Heart left ventricle (tissue), 16 donors: ENCODE data around the gene NCOA3. TPM values are rescaled to one million over a fixed set of nuclear protein-coding genes. Genes with fewer than 3 reads are reported as not detected.
A peak's percentile ranks its signal among the peaks of the same experiment; 100 is the strongest.

Source experiments
- ATAC-seq, 4 donors: fragments of 200-7000 bp; cut with Tn5 transposase; one replicate each; pipeline ENCODE4 v1.9.1; 2020 to 2022; ENCODE audit warnings: moderate library complexity in 4 of 4, mild to moderate bottlenecking in 3 of 4, moderate number of reproducible peaks in 1 of 4
- DNase-seq, 5 donors: peaks; one replicate each; pipeline ENCODE4 v3.0.0-alpha.2; 2020
- H3K27ac ChIP-seq, 12 donors: fragments of 200-600 bp; sonication (generic) in 4 of 12; one replicate each; pipeline versions ENCODE4 v1.5.0 to v1.8.0; 2016 to 2022; ENCODE audit warnings: mild to moderate bottlenecking in 2 of 12
- H3K27me3 ChIP-seq, 9 donors: fragments of 200-600 bp; sonication (generic) in 2 of 9; one replicate each; pipeline versions ENCODE4 v1.5.1 to v1.8.0; 2016 to 2022; ENCODE audit warnings: mild to moderate bottlenecking in 3 of 9
- H3K36me3 ChIP-seq, 9 donors: fragments of 200-600 bp; sonication (generic) in 2 of 9; one replicate each; pipeline versions ENCODE4 v1.5.0 to v1.8.0; 2018 to 2022; ENCODE audit warnings: mild to moderate bottlenecking in 2 of 9
- H3K4me1 ChIP-seq, 12 donors: fragments of 200-600 bp; sonication (generic) in 4 of 12; one replicate each; pipeline versions ENCODE4 v1.5.0 to v1.8.0; 2016 to 2022; ENCODE audit warnings: mild to moderate bottlenecking in 3 of 12
- H3K4me3 ChIP-seq, 12 donors: fragments of 200-600 bp; sonication (generic) in 4 of 12; one replicate each; pipeline versions ENCODE4 v1.5.0 to v1.8.0; 2017 to 2022; ENCODE audit warnings: mild to moderate bottlenecking in 9 of 12, moderate library complexity in 4 of 12
- H3K9me3 ChIP-seq, 12 donors: fragments of 200-600 bp; sonication (generic) in 4 of 12; one replicate each; pipeline versions ENCODE4 v1.5.0 to v1.8.0; 2016 to 2022; ENCODE audit warnings: mild to moderate bottlenecking in 1 of 12
- POLR2A ChIP-seq, 2 donors: fragments of 450-650 bp; IDR thresholded peaks; one replicate each; pipeline ENCODE4 v1.6.1; 2017; ENCODE audit warnings: antibody characterized with exemption in 2 of 2, mild to moderate bottlenecking in 2 of 2, moderate library complexity in 2 of 2
- WGBS, 4 donors: extraction: QIAGEN DNeasy Blood & Tissue Kit in 2 of 4; methylation state at CpG; one replicate each; pipeline versions ENCODE4 v1.1.5 to v1.1.7; 2013 to 2018; 5-methylcytosine and 5-hydroxymethylcytosine counted together
- intact Hi-C, 10 donors: fragments of 100-400 bp; cut with DNase I; formaldehyde crosslinking; loops; one replicate each; pipeline versions ENCODE4 v1.11.1 to v1.14.2; 2022
- polyA plus RNA-seq, 2 donors: library from polyadenylated mRNA; stranded (reverse); fragments of 200-250 nt; gene quantifications; one replicate each; pipeline ENCODE4 v1.2.3, GENCODE V29; 2013
- total RNA-seq, 9 donors: library from RNA; depleted of rRNA in 2 of 9; stranded (reverse); fragments of >200 nt in 2 of 9; fragmentation: NEBNext Ultra II Directional in 3 of 9; extraction: Animal tissue kit (Norgen Biotek cat#: 25700) in 3 of 9; gene quantifications; one replicate each; pipeline versions ENCODE4 v1.1.0 to v1.2.4, GENCODE V29; 2016 to 2023
- TF ChIP-seq, protein P1 (sequence below), 12 donors: fragments of 200-600 bp; sonication (generic) in 4 of 12; IDR thresholded peaks; one replicate each; pipeline versions ENCODE4 v1.5.0 to v1.8.0; 2018 to 2022; ENCODE audit warnings: antibody characterized with exemption in 12 of 12, mild to moderate bottlenecking in 5 of 12
- donor health status: ischemic (EF 13 %, LVEDD 7.1; RV severe dilation, severe dysfunction).
- donor health status: healthy with polysubstance abuse.
- donor health status: DM: no; HTN: yes; CAD: no.
- donor health status: DM: no; HTN: no; CAD: no.
- donor health status: ischemic (EF 25% LVEDD 6.9; RV normal size, moderate dysfunction).
- donor health status: ischemic (EF 25% LVEDD 5.7; RV mildly dilated, moderate dysfunction).
- donor health status: healthy.
- donor health status: DM: yes; HTN: yes; CAD: no.
- donor health status: ischemic (EF 35%, LVEDD 5.7; RV mildly dilated, moderate dysfunction).
- donor health status: nonischemic (EF 11% LVEDD 7.7; RV severe dilation, severe dysfunction).
- donor health status: DM: yes; HTN: yes; CAD: no.
- donor health status: PGD.
- donor health status: ischemic (EF 29% LVEDD 5.4; RV normal size, mild dysfunction).
- donor health status: nonischemic (EF 23%, LVEDD 6.1; RV moderate dilation, normal function).

Gene NCOA3
- total and polyA plus RNA-seq, 11 donors: 6.7 to 39.3 (median 25.3) TPM

DNA sequence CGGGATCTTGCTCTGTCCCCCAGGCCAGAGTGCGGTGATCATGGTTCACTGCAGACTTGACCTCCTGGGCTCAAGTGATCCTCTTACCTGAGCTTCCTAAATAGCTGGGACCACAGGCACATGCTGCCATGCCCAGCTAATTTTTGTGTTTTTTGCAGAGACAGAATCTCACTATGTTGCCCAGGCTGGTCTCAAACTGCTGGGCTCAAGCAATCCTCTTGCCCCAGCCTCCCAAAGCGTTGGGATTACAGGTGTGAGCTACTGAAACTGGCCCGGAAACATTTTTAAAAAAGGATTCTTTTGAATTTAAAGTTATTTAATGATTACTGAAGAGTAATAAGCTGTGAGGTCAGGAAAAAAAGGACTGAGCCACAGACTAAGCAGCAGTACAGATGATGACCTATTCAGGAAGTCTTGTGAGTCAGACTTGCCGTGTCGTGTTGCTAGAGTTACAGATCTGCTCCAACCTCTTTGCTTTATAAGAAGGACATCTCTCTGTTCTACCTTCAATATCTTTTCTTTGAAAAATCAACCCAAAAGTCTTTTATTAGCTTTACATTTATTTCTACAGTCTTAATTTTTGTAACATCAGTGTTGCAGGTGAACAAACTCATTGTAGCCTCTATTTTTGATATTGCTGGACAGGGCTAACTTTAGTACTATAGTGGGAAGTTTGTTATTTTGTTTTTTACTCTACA is 108.7 kb downstream of the NCOA3 start:
- H3K27me3 ChIP-seq: no peaks in the 10 kb centered on the region
- DNase-seq (peak in 3 of 5 donors; percentile 34 to 71 (median 39)), ATAC-seq (peak; percentile 76 to 91 (median 88))
- H3K4me3 ChIP-seq: no peak overlapping the region
- intact Hi-C loops: loop anchor here in 4 of 10 donors (5.0 to 10.0 kb wide), 3 partner anchors 33 to 108 kb away; partner anchors contain the start of gene NCOA3 (in 3 of the 4)
- no peaks in the 10 kb centered on the region for H3K9me3 ChIP-seq
- peak overlapping the region in 7 of 12 donors; percentile 1 to 74 (median 16) for H3K27ac ChIP-seq
- peaks cover 0 to 70% (median 27%) of the 10 kb centered on the region in 12 donors for H3K4me1 ChIP-seq
- TF ChIP-seq POLR2A (IDR thresholded peaks at IDR 0.05): no peak
- TF ChIP-seq, protein P1, sequence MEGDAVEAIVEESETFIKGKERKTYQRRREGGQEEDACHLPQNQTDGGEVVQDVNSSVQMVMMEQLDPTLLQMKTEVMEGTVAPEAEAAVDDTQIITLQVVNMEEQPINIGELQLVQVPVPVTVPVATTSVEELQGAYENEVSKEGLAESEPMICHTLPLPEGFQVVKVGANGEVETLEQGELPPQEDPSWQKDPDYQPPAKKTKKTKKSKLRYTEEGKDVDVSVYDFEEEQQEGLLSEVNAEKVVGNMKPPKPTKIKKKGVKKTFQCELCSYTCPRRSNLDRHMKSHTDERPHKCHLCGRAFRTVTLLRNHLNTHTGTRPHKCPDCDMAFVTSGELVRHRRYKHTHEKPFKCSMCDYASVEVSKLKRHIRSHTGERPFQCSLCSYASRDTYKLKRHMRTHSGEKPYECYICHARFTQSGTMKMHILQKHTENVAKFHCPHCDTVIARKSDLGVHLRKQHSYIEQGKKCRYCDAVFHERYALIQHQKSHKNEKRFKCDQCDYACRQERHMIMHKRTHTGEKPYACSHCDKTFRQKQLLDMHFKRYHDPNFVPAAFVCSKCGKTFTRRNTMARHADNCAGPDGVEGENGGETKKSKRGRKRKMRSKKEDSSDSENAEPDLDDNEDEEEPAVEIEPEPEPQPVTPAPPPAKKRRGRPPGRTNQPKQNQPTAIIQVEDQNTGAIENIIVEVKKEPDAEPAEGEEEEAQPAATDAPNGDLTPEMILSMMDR (IDR thresholded peaks at IDR 0.05): no peak
- H3K36me3 ChIP-seq: no peaks in the 10 kb centered on the region
- 53 to 64% (median 62%) methylated on average over 6 of the region's 6 CpGs for WGBS, 4 donors

DNA sequence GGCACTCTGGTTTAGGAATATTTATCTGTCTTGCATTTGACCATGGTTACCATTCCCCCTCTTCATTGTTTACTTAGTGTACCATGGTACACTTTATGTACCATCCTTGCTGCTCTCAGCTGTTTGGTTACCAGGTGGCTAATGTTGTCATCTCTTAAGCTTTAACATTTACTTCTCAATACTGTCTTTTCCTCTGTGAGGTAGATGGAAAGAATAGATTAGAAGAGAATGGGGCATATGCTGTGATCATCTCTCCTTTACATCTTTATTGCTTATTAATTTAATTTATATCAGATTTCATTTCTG is 109.2 kb downstream of the NCOA3 start:
- Histone ChIP-seq H3K27ac (peak overlapping the region in 4 of 12 donors; percentile 12 to 74 (median 16)), H3K4me1 (peaks cover 0 to 70% (median 27%) of the 10 kb centered on the region in 12 donors)
- intact Hi-C loops: loop anchor here in 4 of 10 donors (5.0 to 10.0 kb wide), 3 partner anchors 34 to 109 kb away; partner anchors contain the start of gene NCOA3 (in 3 of the 4)

DNA sequence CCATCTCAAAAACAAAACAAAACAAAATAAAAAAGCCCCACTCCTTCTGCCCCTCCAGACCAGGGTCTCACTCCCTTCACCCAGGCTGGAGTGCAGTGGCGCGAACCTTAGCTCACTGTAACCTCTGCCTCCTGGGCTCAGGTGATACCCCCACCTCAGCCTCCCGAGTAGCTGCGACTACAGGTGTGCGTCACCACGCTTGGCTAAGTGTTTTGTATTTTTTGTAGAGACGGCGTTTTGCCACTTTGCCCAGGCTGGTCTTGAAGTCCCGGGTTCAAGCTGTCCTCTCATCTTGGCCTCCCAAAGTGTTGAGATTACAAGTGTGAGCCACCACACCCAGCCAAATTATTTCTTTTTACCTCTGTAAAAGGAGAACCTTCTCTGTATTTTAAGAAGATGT is 110.1 kb downstream of the NCOA3 start:
- intact Hi-C loops: loop anchor here in 4 of 10 donors (5.0 to 10.0 kb wide), 3 partner anchors 34 to 109 kb away; partner anchors contain the start of gene NCOA3 (in 3 of the 4)
- WGBS, 4 donors: 97 to 99% (median 98%) methylated on average over 9 of the region's 9 CpGs
- peaks cover 0 to 66% (median 27%) of the 10 kb centered on the region in 12 donors for H3K4me1 ChIP-seq

More for the DNA sequence above, 109.2 kb downstream of the NCOA3 start:
- TF ChIP-seq, protein P1 (IDR thresholded peaks at IDR 0.05): no peak
- no peak for TF ChIP-seq POLR2A (IDR thresholded peaks at IDR 0.05)
- ATAC-seq: no peak
- H3K36me3 ChIP-seq: no peaks in the 10 kb centered on the region
- H3K9me3 ChIP-seq: no peaks in the 10 kb centered on the region
- no peaks in the 10 kb centered on the region for H3K27me3 ChIP-seq
- no peak for DNase-seq
- H3K4me3 ChIP-seq: no peak overlapping the region

DNA sequence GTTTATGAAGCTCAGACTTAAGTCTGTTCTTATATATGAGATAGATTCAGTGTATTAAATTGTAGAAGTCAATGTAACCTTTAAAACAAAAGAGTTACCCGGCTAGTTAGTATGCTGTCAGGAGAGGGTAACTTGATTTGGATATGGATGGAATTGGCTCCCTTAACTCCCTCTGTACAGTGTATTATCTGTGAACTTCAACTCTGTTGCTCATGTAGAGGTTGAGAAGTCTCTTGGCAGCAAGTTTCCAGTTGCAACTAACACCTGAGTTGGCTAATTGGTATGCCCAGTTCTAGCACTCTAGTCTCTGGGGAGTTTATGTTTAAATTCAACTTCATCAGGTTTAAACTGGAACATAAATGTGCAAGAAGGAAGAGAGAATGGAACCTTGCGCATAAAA is 111.0 kb downstream of the NCOA3 start:
- no peaks in the 10 kb centered on the region for H3K27me3 ChIP-seq
- peak in 3 of 4 donors; percentile 27 to 71 (median 49) for ATAC-seq

More for the DNA sequence above, 110.1 kb downstream of the NCOA3 start:
- H3K27me3 ChIP-seq: no peaks in the 10 kb centered on the region
- ATAC-seq: no peak
- H3K27ac ChIP-seq: no peak overlapping the region
- no peaks in the 10 kb centered on the region for H3K36me3 ChIP-seq
- no peak for TF ChIP-seq POLR2A (IDR thresholded peaks at IDR 0.05)
- TF ChIP-seq, protein P1 (IDR thresholded peaks at IDR 0.05): no peak
- H3K4me3 ChIP-seq: no peak overlapping the region
- no peak for DNase-seq
- no peaks in the 10 kb centered on the region for H3K9me3 ChIP-seq

More for the DNA sequence above, 111.0 kb downstream of the NCOA3 start:
- Histone ChIP-seq H3K36me3 (no peaks in the 10 kb centered on the region), H3K4me3 (no peak overlapping the region), H3K9me3 (no peaks in the 10 kb centered on the region), H3K4me1 (peaks cover 0 to 60% (median 24%) of the 10 kb centered on the region in 12 donors), H3K27ac (peak overlapping the region in 2 of 12 donors; percentile 10 to 33)
- DNase-seq: no peak
- intact Hi-C loops: loop anchor here in 4 of 10 donors (5.0 to 10.0 kb wide), 3 partner anchors 35 to 110 kb away; partner anchors contain the start of gene NCOA3 (in 3 of the 4)
- WGBS, 4 donors: 68 to 86% (median 78%) methylated on average over 2 of the region's 2 CpGs
- TF ChIP-seq, protein P1 (IDR thresholded peaks at IDR 0.05): no peak
- TF ChIP-seq POLR2A (IDR thresholded peaks at IDR 0.05): no peak
